Left lung (tissue), 8 donors: Measurements from ENCODE around the gene SNX14. TPM values are rescaled to one million over a fixed set of nuclear protein-coding genes. Genes with fewer than 3 reads are reported as not detected.

Experiments
- polyA plus RNA-seq, 6 donors: library from polyadenylated mRNA; unstranded; fragments of 120-200 nt; gene quantifications; one replicate each; pipeline ENCODE4 v1.2.1, GENCODE V29; 2013; ENCODE audit not compliant: insufficient read length in 6 of 6
- total RNA-seq, 2 donors: library from RNA; stranded (reverse); fragmentation: NEBNext Ultra II Directional; extraction: Animal tissue kit (Norgen Biotek cat#: 25700); gene quantifications; one replicate each; pipeline ENCODE4 v1.2.1, GENCODE V29; 2021
- donor health status: DM: no; HTN: yes; CAD: no.
- donor health status: DM: no; HTN: no; CAD: no.

SNX14 gene
- total and polyA plus RNA-seq, 8 donors = 79.9 to 150 (median 125) TPM

Other genes starting within 250 kb of the SNX14 start
- 1 to 10 TPM; 9.1 to 10.0 TPM for gene NT5E, start 143.8 kb downstream of the SNX14 start, total RNA-seq
- gene NT5E, start 143.8 kb downstream of the SNX14 start, polyA plus RNA-seq = 10 to 100 TPM; 14.2 to 16.8 (median 14.7) TPM
- gene SYNCRIP, start 49.0 kb upstream of the SNX14 start, total RNA-seq = 100 to 1,000 TPM in 1 of 2 donors, 10 to 100 TPM in 1; 72.2 to 119 TPM
- 100 to 1,000 TPM; 153 to 182 (median 163) TPM for gene SYNCRIP, start 49.0 kb upstream of the SNX14 start, polyA plus RNA-seq